Small intestine (tissue), 16 donors: ENCODE data around the gene CHST14. TPM values are rescaled to one million over a fixed set of nuclear protein-coding genes. Genes with fewer than 3 reads are reported as not detected.

Experiments used
- DNase-seq, 2 donors: peaks; one replicate each; pipeline versions ENCODE4 v3.0.0 to v3.0.0-alpha.2; 2013
- FAIRE-seq: peaks from 2 replicates; lab custom pipeline; 2012; peaks lifted over from hg19 to GRCh38; lab: Jason Lieb, UNC
- H3K27ac ChIP-seq, 3 donors: one replicate each; pipeline ENCODE4 v1.5.1; 2013; ENCODE audit warnings: low read length in 2 of 3, mild to moderate bottlenecking in 2 of 3, control low read depth in 1 of 3, inconsistent platforms in 1 of 3, low read depth in 1 of 3, moderate library complexity in 1 of 3
- H3K27me3 ChIP-seq, 3 donors: one replicate each; pipeline ENCODE4 v1.6.1; 2013; ENCODE audit warnings: low read length in 3 of 3, inconsistent platforms in 1 of 3; ENCODE audit not compliant: control insufficient read depth in 3 of 3, insufficient read depth in 3 of 3
- H3K36me3 ChIP-seq, 3 donors: one replicate each; pipeline ENCODE4 v1.6.1; 2013; ENCODE audit warnings: low read length in 3 of 3, inconsistent platforms in 1 of 3, low read depth in 1 of 3, mild to moderate bottlenecking in 1 of 3, moderate library complexity in 1 of 3; ENCODE audit not compliant: control insufficient read depth in 3 of 3, insufficient read depth in 2 of 3
- H3K4me1 ChIP-seq, 3 donors: one replicate each; pipeline ENCODE4 v1.6.1; 2013; ENCODE audit warnings: low read length in 2 of 3, inconsistent platforms in 1 of 3, low read depth in 1 of 3, mild to moderate bottlenecking in 1 of 3, moderate library complexity in 1 of 3; ENCODE audit not compliant: control insufficient read depth in 3 of 3, insufficient read depth in 2 of 3
- H3K4me3 ChIP-seq, 3 donors: one replicate each; pipeline ENCODE4 v1.5.1; 2013; ENCODE audit warnings: low read length in 3 of 3, control low read depth in 1 of 3, inconsistent platforms in 1 of 3, low read depth in 1 of 3, mild to moderate bottlenecking in 1 of 3, moderate library complexity in 1 of 3
- H3K9me3 ChIP-seq, 2 donors: one replicate each; pipeline ENCODE4 v1.6.1; 2013; ENCODE audit warnings: low read depth in 1 of 2, low read length in 1 of 2; ENCODE audit not compliant: control insufficient read depth in 2 of 2, insufficient read depth in 1 of 2
- WGBS, 3 donors: extraction: QIAGEN DNeasy Blood & Tissue Kit; methylation state at CpG; one replicate each; pipeline ENCODE4 v1.1.7; 2013; 5-methylcytosine and 5-hydroxymethylcytosine counted together
- long read RNA-seq, 10 donors: transcript quantifications; one replicate each; lab custom pipeline, GENCODE V29; 2026
- polyA plus RNA-seq, 4 donors: library from polyadenylated mRNA; stranded (reverse) in 3 of 4; unstranded in 1 of 4; fragments of 200-250 nt in 3 of 4; fragments of 120-200 nt in 1 of 4; gene quantifications; one replicate each; pipeline versions ENCODE4 v1.2.1 to v1.2.3, GENCODE V29; 2013
- donor health status: healthy with polysubstance abuse.
- donor health status: control.
- donor health status: control.
- donor health status: Bipolar disorder and iron deficiency.
- donor health status: healthy.

The CHST14 gene, protein sequence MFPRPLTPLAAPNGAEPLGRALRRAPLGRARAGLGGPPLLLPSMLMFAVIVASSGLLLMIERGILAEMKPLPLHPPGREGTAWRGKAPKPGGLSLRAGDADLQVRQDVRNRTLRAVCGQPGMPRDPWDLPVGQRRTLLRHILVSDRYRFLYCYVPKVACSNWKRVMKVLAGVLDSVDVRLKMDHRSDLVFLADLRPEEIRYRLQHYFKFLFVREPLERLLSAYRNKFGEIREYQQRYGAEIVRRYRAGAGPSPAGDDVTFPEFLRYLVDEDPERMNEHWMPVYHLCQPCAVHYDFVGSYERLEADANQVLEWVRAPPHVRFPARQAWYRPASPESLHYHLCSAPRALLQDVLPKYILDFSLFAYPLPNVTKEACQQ
- 10 to 100 TPM in 1 of 4 donors, 1 to 10 TPM in 2, under 1 TPM in 1; 0.45 to 11.3 (median 3.7) TPM for polyA plus RNA-seq
- long read RNA-seq, donor 1 = 0 reads
- long read RNA-seq, donor 2, partial matches to known transcripts = 0 of 3 reads
- long read RNA-seq, donor 2, other reads (novel, unspliced or antisense) = 0 of 3 reads
- long read RNA-seq, donor 3, transcript CHST14-201 (1 exons, 3,574 nt) = major isoform, 9 of 9 reads
- long read RNA-seq, donor 3, partial matches to known transcripts = 0 of 9 reads
- long read RNA-seq, donor 3, other reads (novel, unspliced or antisense) = 0 of 9 reads
- long read RNA-seq, donor 4 = 0 reads
- long read RNA-seq, donor 5, transcript CHST14-201 (1 exons, 3,574 nt) = major isoform, 5 of 5 reads
- long read RNA-seq, donor 5, partial matches to known transcripts = 0 of 5 reads
- long read RNA-seq, donor 5, other reads (novel, unspliced or antisense) = 0 of 5 reads
- long read RNA-seq, donor 6, transcript CHST14-201 (1 exons, 3,574 nt) = major isoform, 5 of 5 reads
- long read RNA-seq, donor 6, partial matches to known transcripts = 0 of 5 reads
- long read RNA-seq, donor 6, other reads (novel, unspliced or antisense) = 0 of 5 reads
- long read RNA-seq, donor 7, transcript CHST14-201 (1 exons, 3,574 nt) = major isoform, 33 of 33 reads
- long read RNA-seq, donor 7, partial matches to known transcripts = 0 of 33 reads
- long read RNA-seq, donor 7, other reads (novel, unspliced or antisense) = 0 of 33 reads
- long read RNA-seq, donor 8, transcript CHST14-201 (1 exons, 3,574 nt) = major isoform, 5 of 5 reads
- long read RNA-seq, donor 8, partial matches to known transcripts = 0 of 5 reads
- long read RNA-seq, donor 8, other reads (novel, unspliced or antisense) = 0 of 5 reads
- long read RNA-seq, donor 9, partial matches to known transcripts = 0 of 4 reads
- long read RNA-seq, donor 9, other reads (novel, unspliced or antisense) = 0 of 4 reads
- long read RNA-seq, donor 10, transcript CHST14-201 (1 exons, 3,574 nt) = major isoform, 12 of 12 reads
- long read RNA-seq, donor 10, partial matches to known transcripts = 0 of 12 reads
- long read RNA-seq, donor 10, other reads (novel, unspliced or antisense) = 0 of 12 reads

DNA sequence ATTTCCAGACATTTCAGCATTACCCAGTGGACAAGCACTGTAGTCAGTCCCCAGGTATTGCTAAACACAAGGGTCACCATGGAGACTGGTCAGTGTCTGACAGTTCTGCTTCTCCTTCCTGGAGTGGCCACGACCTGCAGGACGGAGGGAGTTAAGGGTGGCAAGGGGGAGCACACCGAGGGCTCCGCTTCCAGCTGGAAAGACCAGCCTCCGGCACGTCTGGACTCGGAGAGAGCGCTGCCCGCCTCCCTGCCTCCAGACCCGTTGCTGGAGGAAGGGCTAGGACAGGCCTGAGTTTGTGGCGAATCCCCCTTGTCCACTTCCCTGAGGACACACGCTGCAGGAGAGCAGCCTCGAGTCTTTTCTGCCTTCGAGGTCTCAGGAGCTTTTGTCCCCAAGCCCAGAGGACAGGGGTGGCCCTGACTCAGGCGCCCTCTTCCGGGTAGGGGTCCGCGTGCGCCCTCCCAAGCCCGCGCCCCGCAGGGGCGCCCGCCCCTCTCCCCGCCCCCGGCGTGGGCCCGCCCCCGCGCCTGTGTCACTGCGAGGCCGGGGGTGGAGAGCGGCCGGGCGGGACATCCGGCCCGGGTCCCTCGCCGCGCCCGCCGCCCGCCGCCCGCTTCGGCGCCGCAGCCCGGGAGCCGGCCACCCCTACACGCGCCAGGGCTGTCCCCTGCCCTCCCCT lies at the start of gene CHST14:
Gene CHST14 (plus strand): TSS at position 562 of the 682 bp plus-strand sequence. CDS start 230 bp downstream, outside the sequence.
- Histone ChIP-seq H3K4me3 (peak within 1 kb of the TSS; percentile 67 to 84 (median 78)), H3K27me3 (no peaks in the 10 kb centered on the region), H3K27ac (peak within 1 kb of the TSS; percentile 5 to 83 (median 74)), H3K4me1 (peaks cover 0 to 9% (median 0%) of the 10 kb centered on the region in 3 donors), H3K36me3 (peaks cover 0 to 30% (median 1%) of the 10 kb centered on the region in 3 donors), H3K9me3 (no peaks in the 10 kb centered on the region)
- FAIRE-seq (no peak), DNase-seq (peak; percentile 48 to 76)
- 3 to 10% (median 9%) methylated on average over 25 to 52 of the region's 52 CpGs for WGBS, 3 donors

DNA sequence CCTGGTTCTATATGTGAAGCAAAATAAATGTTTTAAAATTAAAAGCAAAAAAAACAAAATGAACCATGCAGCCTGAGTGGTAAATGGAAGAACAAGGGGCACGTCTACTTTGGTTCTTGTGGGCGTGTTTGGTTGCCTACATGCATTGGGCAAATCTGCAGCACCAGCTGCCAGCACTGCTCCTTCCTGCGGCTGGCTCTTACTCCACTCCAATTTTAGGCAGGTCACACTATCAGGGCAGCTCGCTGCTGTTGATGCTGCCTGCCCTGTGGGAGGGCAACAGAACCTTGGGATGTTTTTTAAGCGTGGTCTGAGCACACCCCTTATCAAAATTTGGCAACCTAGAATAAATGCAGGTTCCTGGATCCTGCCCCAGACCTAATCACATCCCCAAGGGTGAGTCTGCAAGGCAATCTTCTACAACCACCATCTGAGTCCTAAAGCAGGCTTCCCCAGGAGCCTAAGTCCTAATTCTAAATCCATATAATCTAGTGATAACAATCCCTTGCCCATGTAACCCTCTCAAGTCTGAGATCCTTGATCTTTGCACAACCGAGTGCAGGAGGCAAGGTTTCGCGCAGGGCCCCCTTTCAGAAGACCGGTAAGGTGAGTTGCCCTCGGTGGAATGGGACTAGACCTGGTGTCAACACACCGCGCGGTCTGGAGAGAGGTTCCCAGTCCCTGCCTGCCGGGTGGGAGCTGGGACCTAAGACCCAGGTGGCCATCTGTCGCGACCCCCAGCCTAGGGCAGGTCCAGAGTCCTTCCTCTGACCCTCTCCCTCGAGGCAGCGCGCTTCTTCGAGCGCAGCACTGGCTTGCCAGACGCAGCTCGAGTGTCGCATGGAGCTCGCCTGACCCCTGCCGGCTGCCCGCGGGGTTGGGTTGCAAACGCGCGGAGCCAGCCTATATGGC lies 49.3 kb upstream of the CHST14 start:
- WGBS, 3 donors = 5 to 12% (median 9%) methylated on average over 31 of the region's 31 CpGs
- FAIRE-seq = no peak
- no peak overlapping the region for H3K4me3 ChIP-seq

DNA sequence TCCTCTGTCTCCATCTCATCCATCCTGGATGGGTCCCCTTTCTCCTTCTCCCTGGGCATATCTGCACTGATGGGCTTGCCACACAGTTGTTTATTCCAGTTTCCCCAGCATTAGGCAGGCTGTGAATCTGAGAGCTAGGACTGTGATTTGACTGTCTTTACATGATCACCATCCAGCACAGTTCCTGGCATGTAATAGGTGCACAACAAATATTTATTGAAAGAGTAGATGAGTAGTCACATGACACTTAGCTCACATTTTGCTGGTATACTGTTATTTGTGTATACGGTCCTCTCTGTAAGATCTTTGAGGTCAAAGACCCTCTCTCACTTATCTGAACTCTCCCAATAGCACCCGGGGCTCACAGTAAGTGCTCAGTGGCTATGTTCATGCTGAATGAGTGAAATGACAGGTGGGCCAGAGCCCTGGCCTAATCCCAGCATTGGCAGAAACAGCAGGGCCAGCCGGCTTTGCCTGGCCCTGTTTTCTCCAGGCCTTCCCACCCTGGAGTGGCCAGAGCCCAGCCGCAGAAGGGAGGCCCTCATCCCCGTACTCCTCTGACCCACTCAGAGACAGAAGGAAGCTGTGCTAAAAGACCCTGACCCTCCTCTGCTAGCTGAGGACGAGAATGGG lies 46.2 kb upstream of the CHST14 start:
- Histone ChIP-seq H3K36me3 (peaks cover 0 to 10% (median 0%) of the 10 kb centered on the region in 3 donors), H3K4me1 (peaks cover 0 to 4% (median 0%) of the 10 kb centered on the region in 3 donors), H3K9me3 (no peaks in the 10 kb centered on the region), H3K27me3 (peaks cover 0 to 4% (median 0%) of the 10 kb centered on the region in 3 donors), H3K27ac (no peak overlapping the region), H3K4me3 (no peak overlapping the region)
- WGBS, 3 donors = 85 to 89% (median 88%) methylated on average over 6 of the region's 6 CpGs
- FAIRE-seq (no peak), DNase-seq (no peak)

More for the DNA sequence above, 49.3 kb upstream of the CHST14 start:
- no peaks in the 10 kb centered on the region for H3K9me3 ChIP-seq
- H3K27ac ChIP-seq = peak overlapping the region in 1 of 3 donors; percentile 66
- H3K36me3 ChIP-seq = peaks cover 0 to 21% (median 0%) of the 10 kb centered on the region in 3 donors
- peak; percentile 73 to 87 for DNase-seq
- peaks cover 0 to 4% (median 0%) of the 10 kb centered on the region in 3 donors for H3K4me1 ChIP-seq
- peaks cover 0 to 4% (median 0%) of the 10 kb centered on the region in 3 donors for H3K27me3 ChIP-seq

DNA sequence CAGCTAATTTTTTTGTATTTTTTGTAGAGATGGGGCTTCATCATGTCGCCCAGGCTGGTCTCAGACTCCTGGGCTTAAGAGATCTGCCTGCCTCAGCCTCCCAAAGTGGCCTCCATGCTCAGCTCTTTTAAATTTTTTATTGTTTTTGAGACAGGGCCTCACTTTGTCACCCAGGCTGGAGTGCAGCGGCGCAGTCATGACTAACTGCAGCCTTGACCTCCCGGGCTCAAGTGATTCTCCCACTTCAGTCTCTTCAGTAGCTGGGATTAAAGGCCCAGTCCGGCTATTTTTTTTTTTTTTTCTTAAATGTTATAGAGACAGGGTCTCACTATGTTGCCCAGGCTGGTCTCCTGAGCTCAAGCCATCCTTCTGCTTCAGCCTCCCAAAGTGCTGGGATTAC lies 45.1 kb upstream of the CHST14 start:
- no peak for DNase-seq
- H3K36me3 ChIP-seq = peaks cover 0 to 4% (median 0%) of the 10 kb centered on the region in 3 donors
- no peak for FAIRE-seq
- no peak overlapping the region for H3K4me3 ChIP-seq
- 93 to 97% (median 96%) methylated on average over 5 of the region's 5 CpGs for WGBS, 3 donors
- no peaks in the 10 kb centered on the region for H3K9me3 ChIP-seq
- peaks cover 0 to 4% (median 0%) of the 10 kb centered on the region in 3 donors for H3K27me3 ChIP-seq
- H3K27ac ChIP-seq = no peak overlapping the region
- peaks cover 0 to 6% (median 0%) of the 10 kb centered on the region in 3 donors for H3K4me1 ChIP-seq

DNA sequence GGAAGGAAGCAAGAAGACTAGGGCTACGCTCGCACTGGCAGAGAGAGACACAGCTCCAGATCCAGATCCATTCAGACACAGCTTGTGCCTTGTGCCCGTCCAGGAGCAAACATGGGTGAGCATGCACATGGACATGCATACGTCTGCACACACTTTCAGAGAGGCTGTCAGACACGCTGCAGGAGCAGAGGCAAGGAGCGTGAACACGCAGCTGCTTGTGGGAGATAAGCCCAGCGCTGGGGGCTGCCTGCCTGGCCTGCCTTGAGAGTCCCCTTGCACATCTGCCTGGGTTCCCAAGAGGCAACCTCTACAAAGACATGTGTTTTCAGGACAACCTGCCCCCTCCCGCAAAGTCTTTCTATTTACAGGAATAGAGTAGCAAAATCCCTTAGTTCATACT lies 43.6 kb upstream of the CHST14 start:
- peaks cover 0 to 4% (median 0%) of the 10 kb centered on the region in 3 donors for H3K4me1 ChIP-seq
- 91 to 96% (median 94%) methylated on average over 9 of the region's 9 CpGs for WGBS, 3 donors
- H3K4me3 ChIP-seq = no peak overlapping the region
- H3K27me3 ChIP-seq = no peaks in the 10 kb centered on the region
- no peak overlapping the region for H3K27ac ChIP-seq
- FAIRE-seq (no peak), DNase-seq (no peak)
- H3K36me3 ChIP-seq = peaks cover 0 to 4% (median 0%) of the 10 kb centered on the region in 3 donors
- H3K9me3 ChIP-seq = no peaks in the 10 kb centered on the region

DNA sequence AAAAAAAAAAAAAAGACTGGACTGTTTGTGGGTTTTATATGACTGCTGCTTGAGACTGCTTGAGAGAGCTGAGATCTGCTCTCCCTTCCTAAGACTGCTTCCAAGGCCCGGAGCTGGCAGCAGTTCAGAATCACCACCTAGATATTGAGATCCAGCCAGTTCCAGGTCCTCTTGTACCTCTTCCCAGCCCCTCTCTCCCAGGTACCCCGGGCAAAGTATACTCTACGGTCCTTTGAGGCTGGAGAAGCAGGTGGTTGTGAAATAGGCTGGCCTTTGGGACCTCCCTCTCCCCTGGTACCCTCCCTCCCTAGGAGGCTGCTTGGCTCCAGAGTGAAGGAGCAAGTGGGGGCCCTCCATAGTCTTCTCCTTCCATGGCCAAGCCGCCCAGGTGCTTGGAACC lies 42.6 kb upstream of the CHST14 start:
- Histone ChIP-seq H3K4me3 (no peak overlapping the region), H3K4me1 (peaks cover 0 to 4% (median 0%) of the 10 kb centered on the region in 3 donors), H3K9me3 (no peaks in the 10 kb centered on the region), H3K27ac (no peak overlapping the region), H3K27me3 (no peaks in the 10 kb centered on the region), H3K36me3 (peaks cover 0 to 8% (median 0%) of the 10 kb centered on the region in 3 donors)
- 53 to 83% (median 58%) methylated on average over 4 of the region's 4 CpGs for WGBS, 3 donors
- FAIRE-seq = no peak
- no peak for DNase-seq
